Dendritic cell treated with granulocyte-macrophage colony-stimulating factor and Interleukin-4, amounts not matched to agents 40 ng/mL and 50 ng/mL, for 4 days (primary cell): ENCODE data around the gene CPEB3.

Experiments used
- H3K27ac Mint-ChIP-seq: one replicate; pipeline ENCODE4 v1.8.0; 2022; ENCODE audit warnings: mild to moderate bottlenecking, mixed read lengths
- H3K27me3 Mint-ChIP-seq: one replicate; pipeline ENCODE4 v1.8.0; 2022; ENCODE audit warnings: mild to moderate bottlenecking, mixed read lengths
- H3K36me3 Mint-ChIP-seq: one replicate; pipeline ENCODE4 v1.8.0; 2022; ENCODE audit warnings: low read depth, mixed read lengths
- H3K4me1 Mint-ChIP-seq: one replicate; pipeline ENCODE4 v1.8.0; 2022; ENCODE audit warnings: low read depth, mixed read lengths
- H3K4me3 Mint-ChIP-seq: one replicate; pipeline ENCODE4 v1.8.0; 2022; ENCODE audit warnings: mild to moderate bottlenecking, moderate library complexity, mixed read lengths
- H3K9me3 Mint-ChIP-seq: one replicate; pipeline ENCODE4 v1.8.0; 2022; ENCODE audit warnings: mixed read lengths
- intact Hi-C: fragments of 100-400 bp; cut with micrococcal nuclease; formaldehyde crosslinking; loops from one replicate; pipeline ENCODE4 v1.15.0; 2022

CPEB3 gene

GRCh38 chr10:92108747-92109146 is 182.1 kb downstream of the CPEB3 start:
- Mint-ChIP-seq H3K36me3 (peaks cover 16% of the 10 kb centered on the region), H3K4me3 (no peak overlapping the region), H3K4me1 (peaks cover 11% of the 10 kb centered on the region), H3K27me3 (no peaks in the 10 kb centered on the region), H3K9me3 (no peaks in the 10 kb centered on the region), H3K27ac (no peak overlapping the region)
- intact Hi-C loops = no loop called here

- H3K27me3 Mint-ChIP-seq = no peaks in the 10 kb centered on the region
- no peak overlapping the region for H3K27ac Mint-ChIP-seq
- H3K36me3 Mint-ChIP-seq = peaks cover 16% of the 10 kb centered on the region
- H3K9me3 Mint-ChIP-seq = no peaks in the 10 kb centered on the region
- intact Hi-C loops = no loop called here
- peaks cover 10% of the 10 kb centered on the region for H3K4me1 Mint-ChIP-seq
- no peak overlapping the region for H3K4me3 Mint-ChIP-seq
These were observed 182.8 kb downstream of the CPEB3 start for GRCh38 chr10:92108120-92108519.

DNA sequence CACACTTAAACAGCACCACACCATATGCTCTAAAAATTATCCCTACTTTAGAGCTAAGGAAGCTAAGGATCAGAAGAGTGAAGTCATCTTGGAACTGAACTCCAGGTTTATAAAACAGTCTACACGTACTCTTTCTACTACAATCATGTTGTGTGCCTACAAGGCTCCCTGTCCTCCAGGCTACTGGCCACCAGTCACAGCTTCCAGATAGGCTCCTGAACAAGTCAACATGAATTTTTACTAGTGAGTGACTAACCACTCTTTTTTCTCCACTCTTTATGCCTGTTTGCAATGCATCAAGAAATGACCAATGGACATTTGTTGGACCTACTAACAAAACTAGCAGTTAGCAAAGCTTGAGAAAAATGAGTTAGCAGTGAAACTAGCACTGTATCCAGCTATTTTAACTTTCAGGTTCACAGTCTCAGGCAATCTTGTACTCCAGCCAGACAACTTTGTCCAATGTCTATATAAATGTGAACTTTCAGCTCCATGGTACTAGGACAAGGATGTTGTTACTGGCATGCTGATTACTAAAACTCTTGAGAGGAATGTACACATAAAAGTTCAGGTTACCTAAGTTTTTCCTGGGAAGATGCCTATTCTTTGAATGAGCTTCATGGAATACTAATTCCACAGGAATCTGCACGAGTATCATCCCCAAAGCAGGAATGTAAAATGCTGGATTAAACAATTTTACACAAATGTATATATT is 187.3 kb downstream of the CPEB3 start:
- H3K36me3 Mint-ChIP-seq = peaks cover 16% of the 10 kb centered on the region
- intact Hi-C loops = no loop called here
- no peaks in the 10 kb centered on the region for H3K27me3 Mint-ChIP-seq
- no peak overlapping the region for H3K27ac Mint-ChIP-seq
- no peak overlapping the region for H3K4me3 Mint-ChIP-seq
- H3K4me1 Mint-ChIP-seq = peaks cover 21% of the 10 kb centered on the region
- H3K9me3 Mint-ChIP-seq = no peaks in the 10 kb centered on the region

- Mint-ChIP-seq H3K27me3 (no peaks in the 10 kb centered on the region), H3K4me1 (peaks cover 21% of the 10 kb centered on the region), H3K36me3 (peaks cover 16% of the 10 kb centered on the region), H3K27ac (no peak overlapping the region), H3K9me3 (no peaks in the 10 kb centered on the region), H3K4me3 (no peak overlapping the region)
- intact Hi-C loops = no loop called here
These were observed 188.2 kb downstream of the CPEB3 start for GRCh38 chr10:92102601-92103213.

- Mint-ChIP-seq H3K27me3 (no peaks in the 10 kb centered on the region), H3K27ac (no peak overlapping the region), H3K9me3 (no peaks in the 10 kb centered on the region), H3K36me3 (no peaks in the 10 kb centered on the region), H3K4me1 (peaks cover 16% of the 10 kb centered on the region), H3K4me3 (no peak overlapping the region)
- intact Hi-C loops = no loop called here
These were observed 195.9 kb downstream of the CPEB3 start for GRCh38 chr10:92094960-92095359.

GRCh38 chr10:92091965-92092364 is 198.9 kb downstream of the CPEB3 start:
- Mint-ChIP-seq H3K36me3 (no peaks in the 10 kb centered on the region), H3K4me3 (no peak overlapping the region), H3K9me3 (no peaks in the 10 kb centered on the region), H3K27me3 (no peaks in the 10 kb centered on the region), H3K4me1 (peaks cover 21% of the 10 kb centered on the region), H3K27ac (no peak overlapping the region)
- intact Hi-C loops = no loop called here

- no peaks in the 10 kb centered on the region for H3K36me3 Mint-ChIP-seq
- no peak overlapping the region for H3K27ac Mint-ChIP-seq
- H3K4me1 Mint-ChIP-seq = peaks cover 11% of the 10 kb centered on the region
- no peak overlapping the region for H3K4me3 Mint-ChIP-seq
- no peaks in the 10 kb centered on the region for H3K27me3 Mint-ChIP-seq
- no peaks in the 10 kb centered on the region for H3K9me3 Mint-ChIP-seq
- intact Hi-C loops = loop anchor here (1.0 kb wide), 2 partner anchors 203 to 347 kb away; partner anchors contain the start of genes CPEB3 and MARCHF5
These were observed 203.0 kb downstream of the CPEB3 start for GRCh38 chr10:92087750-92088395.

DNA sequence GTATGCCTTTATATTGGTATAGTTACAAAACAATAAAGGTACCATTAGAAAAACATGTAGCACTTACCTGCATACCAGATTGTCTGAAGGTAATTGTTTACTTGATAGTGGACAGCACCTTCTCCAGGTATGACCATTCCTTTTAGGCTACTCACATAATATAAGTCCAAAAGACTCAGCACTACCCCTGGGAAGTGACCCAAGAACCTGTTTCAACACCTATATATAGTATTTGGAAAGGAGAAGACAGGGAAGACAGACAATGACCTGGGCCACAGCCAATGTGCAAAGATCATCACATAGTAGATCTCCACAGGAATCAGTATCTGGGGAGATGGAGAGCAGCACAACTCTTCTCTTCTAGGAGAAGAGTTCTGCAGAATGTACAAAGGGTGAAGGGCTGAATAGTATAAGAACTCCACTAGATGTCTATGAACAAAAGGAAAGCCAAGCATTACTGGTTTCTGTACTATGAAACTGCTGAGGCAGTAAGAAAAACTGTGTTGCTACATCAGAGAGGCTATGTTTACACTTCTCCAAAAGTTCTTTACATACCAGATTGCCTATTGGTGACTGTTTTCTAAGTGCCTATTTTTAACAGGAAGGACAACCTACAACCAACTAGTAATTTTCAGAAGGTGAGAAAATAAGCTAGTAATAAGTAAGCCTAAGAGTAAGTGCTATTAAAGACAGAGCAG is 208.1 kb downstream of the CPEB3 start:
- H3K27ac Mint-ChIP-seq = no peak overlapping the region
- H3K4me1 Mint-ChIP-seq = peaks cover 11% of the 10 kb centered on the region
- H3K9me3 Mint-ChIP-seq = no peaks in the 10 kb centered on the region
- intact Hi-C loops = no loop called here
- H3K27me3 Mint-ChIP-seq = no peaks in the 10 kb centered on the region
- no peak overlapping the region for H3K4me3 Mint-ChIP-seq
- H3K36me3 Mint-ChIP-seq = peaks cover 36% of the 10 kb centered on the region

DNA sequence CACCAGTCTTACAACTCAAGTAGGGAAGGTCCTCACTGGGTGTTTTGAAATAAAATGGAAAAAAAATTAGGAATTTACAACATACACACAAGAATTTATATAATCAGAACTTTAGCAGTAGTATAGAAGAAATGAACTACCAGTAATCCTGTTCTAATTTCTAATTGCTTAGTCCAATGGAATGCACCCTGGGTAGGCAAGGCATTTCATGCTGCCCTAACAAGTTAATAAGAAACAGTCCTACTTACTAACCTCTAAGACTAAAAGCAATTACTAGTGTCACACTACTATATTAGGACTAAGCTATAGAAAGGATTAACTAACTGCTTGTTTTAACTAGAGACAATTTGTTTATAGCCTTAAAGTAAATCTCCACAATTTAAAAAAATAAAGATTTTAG is 209.2 kb downstream of the CPEB3 start:
- Mint-ChIP-seq H3K4me3 (no peak overlapping the region), H3K27ac (peak overlapping the region; percentile 32), H3K36me3 (peaks cover 47% of the 10 kb centered on the region), H3K4me1 (peaks cover 17% of the 10 kb centered on the region), H3K27me3 (no peaks in the 10 kb centered on the region), H3K9me3 (no peaks in the 10 kb centered on the region)
- intact Hi-C loops = no loop called here

DNA sequence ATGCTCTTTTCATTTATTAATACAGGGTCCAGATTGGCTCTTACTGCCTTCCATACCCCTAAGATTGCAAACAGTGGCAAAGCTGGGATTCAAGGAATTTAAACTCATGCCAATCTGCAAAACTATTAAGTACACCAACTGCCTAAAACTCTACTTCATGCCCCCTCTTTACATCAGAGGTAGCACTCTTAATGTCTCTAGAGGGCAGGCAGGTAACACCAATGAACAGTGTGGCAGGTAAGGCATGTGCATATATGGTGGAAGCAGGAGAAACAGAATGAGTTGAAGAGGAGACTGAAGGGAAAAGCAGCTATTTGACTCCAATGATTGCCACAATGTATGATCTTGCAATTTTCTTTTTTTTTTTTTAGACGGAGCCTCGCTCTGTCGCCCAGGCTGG is 210.6 kb downstream of the CPEB3 start:
- no peaks in the 10 kb centered on the region for H3K9me3 Mint-ChIP-seq
- intact Hi-C loops = no loop called here
- H3K36me3 Mint-ChIP-seq = peaks cover 53% of the 10 kb centered on the region
- H3K4me1 Mint-ChIP-seq = peaks cover 21% of the 10 kb centered on the region
- no peak overlapping the region for H3K4me3 Mint-ChIP-seq
- H3K27ac Mint-ChIP-seq = no peak overlapping the region
- H3K27me3 Mint-ChIP-seq = no peaks in the 10 kb centered on the region

DNA sequence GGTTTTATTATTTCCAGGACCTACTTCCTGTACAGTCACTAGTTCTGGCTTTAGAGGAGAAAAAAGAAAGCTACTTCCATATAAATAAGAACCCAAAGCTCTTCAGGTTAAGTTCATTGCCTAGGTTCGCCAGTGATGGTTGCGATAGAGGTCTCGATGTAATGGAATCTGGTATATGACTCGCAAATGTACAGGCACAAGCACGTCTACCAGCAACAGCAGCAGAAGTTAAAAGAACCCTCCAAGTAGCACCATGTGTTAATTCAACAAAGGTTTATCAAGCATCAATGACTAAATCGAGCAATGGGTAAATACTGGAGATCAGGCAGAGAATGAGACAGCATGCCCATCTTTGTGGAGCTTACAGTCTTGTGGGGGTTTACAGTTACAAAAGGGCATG is 211.9 kb downstream of the CPEB3 start:
- no peaks in the 10 kb centered on the region for H3K9me3 Mint-ChIP-seq
- H3K4me1 Mint-ChIP-seq = peaks cover 21% of the 10 kb centered on the region
- intact Hi-C loops = no loop called here
- no peak overlapping the region for H3K4me3 Mint-ChIP-seq
- no peaks in the 10 kb centered on the region for H3K27me3 Mint-ChIP-seq
- H3K27ac Mint-ChIP-seq = no peak overlapping the region
- peaks cover 66% of the 10 kb centered on the region for H3K36me3 Mint-ChIP-seq

DNA sequence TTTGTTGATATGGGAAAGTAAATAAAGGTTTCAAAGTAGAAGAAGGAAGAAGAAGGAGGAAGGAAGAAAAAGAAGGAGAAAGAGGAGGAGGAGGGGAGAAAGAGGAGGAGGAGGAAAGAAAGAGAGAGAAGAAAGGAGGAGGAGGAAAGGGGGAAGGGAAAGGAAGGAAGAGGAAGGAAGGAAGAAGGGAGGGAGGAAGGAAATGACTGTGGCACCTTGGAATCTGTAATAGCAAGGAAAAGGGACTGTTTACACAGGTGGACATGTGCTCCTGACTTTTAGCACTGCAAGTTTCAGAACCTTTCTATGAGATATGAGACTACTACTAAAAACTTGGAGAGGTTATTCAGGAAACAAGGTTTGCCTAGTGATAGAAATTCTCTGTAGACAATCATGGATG is 214.2 kb downstream of the CPEB3 start:
- Mint-ChIP-seq H3K9me3 (no peaks in the 10 kb centered on the region), H3K36me3 (peaks cover 66% of the 10 kb centered on the region), H3K4me3 (no peak overlapping the region), H3K4me1 (peaks cover 11% of the 10 kb centered on the region), H3K27me3 (no peaks in the 10 kb centered on the region), H3K27ac (no peak overlapping the region)
- intact Hi-C loops = no loop called here

GRCh38 chr10:92075829-92076228 is 215.0 kb downstream of the CPEB3 start:
- Mint-ChIP-seq H3K27ac (no peak overlapping the region), H3K4me1 (peaks cover 11% of the 10 kb centered on the region), H3K9me3 (no peaks in the 10 kb centered on the region), H3K36me3 (peaks cover 58% of the 10 kb centered on the region), H3K4me3 (no peak overlapping the region), H3K27me3 (no peaks in the 10 kb centered on the region)
- intact Hi-C loops = no loop called here
